HepG2 (cell line): ENCODE results near the gene PBLD. TPM values are rescaled to one million over a fixed set of nuclear protein-coding genes. Genes with fewer than 3 reads are reported as not detected.

ENCODE experiments used
- ATAC-seq: fragments of 200-7000 bp; cut with Tn5 transposase; 3 replicates; pipeline ENCODE4 v1.9.1; 2020; ENCODE audit warnings: mild to moderate bottlenecking, moderate library complexity
- Bru-seq: library from RNA; stranded (reverse); fragments of 400-500 nt; gene quantifications from one replicate; lab custom pipeline; 2021; lab: Mats Ljungman, UMichigan
- BruChase-seq, 2 experiments: library from RNA; stranded (reverse); fragments of 400-500 nt; gene quantifications; one replicate each; lab custom pipeline; 2021; lab: Mats Ljungman, UMichigan
- BruUV-seq: library from RNA; stranded (reverse); fragments of 400-500 nt; replicated peaks from 2 replicates; lab custom pipeline; 2021; lab: Mats Ljungman, UMichigan
- CTCF ChIA-PET: fragments of 300-600 bp; formaldehyde crosslinking; extraction: SDS; loops from one replicate; lab custom pipeline; 2021; ENCODE audit warnings: low total read pairs, inconsistent platforms, low intra/inter-chr PET ratio; lab: Yijun Ruan, JAX
- POLR2A ChIA-PET: fragments of 350-600 bp; sonication (Branson Sonifier 250); formaldehyde crosslinking; loops from one replicate; lab custom pipeline; 2020; ENCODE audit warnings: antibody characterized with exemption, inconsistent platforms; lab: Yijun Ruan, JAX
- DNase-seq: peaks from one replicate; pipeline ENCODE4 v3.0.0-alpha.2; 2015; ENCODE audit warnings: low spot score
- FAIRE-seq: peaks from 3 replicates; lab custom pipeline; 2011; peaks lifted over from hg19 to GRCh38; lab: Jason Lieb, UNC
- H2AFZ ChIP-seq: one replicate; pipeline ENCODE4 v1.6.1; 2011; ENCODE audit warnings: low read length, inconsistent platforms
- H3K27ac ChIP-seq: fragments of 300-600 bp; 3 replicates; pipeline ENCODE4 v1.8.0; 2011; ENCODE audit warnings: mixed run types, mild to moderate bottlenecking, mixed read lengths, low read length, inconsistent platforms; ENCODE audit not compliant: insufficient read depth; ENCODE audit errors: extremely low read length
- H3K27me3 ChIP-seq, 2 experiments: fragments of 200-600 bp in 1 of 2; 2 replicates in 1 of 2; 3 replicates in 1 of 2; pipeline versions ENCODE4 v1.6.0 to v1.8.0; 2011; ENCODE audit warnings: low read length in 2 of 2, mild to moderate bottlenecking in 2 of 2, moderate library complexity in 2 of 2, inconsistent platforms in 1 of 2; ENCODE audit not compliant: insufficient read depth in 2 of 2, control insufficient read depth in 1 of 2
- H3K36me3 ChIP-seq, 2 experiments: fragments of 200-600 bp in 1 of 2; replicated peaks in 1 of 2; 2 replicates in 1 of 2; 3 replicates in 1 of 2; pipeline versions ENCODE4 v1.5.1 to v1.8.0; 2011; ENCODE audit warnings: low read length in 2 of 2, inconsistent platforms in 1 of 2; ENCODE audit not compliant: insufficient read depth in 2 of 2, control insufficient read depth in 1 of 2
- H3K4me1 ChIP-seq: 2 replicates; pipeline ENCODE4 v1.5.1; 2012; ENCODE audit warnings: low read length, inconsistent platforms; ENCODE audit not compliant: insufficient read depth
- H3K4me2 ChIP-seq: 2 replicates; pipeline ENCODE4 v1.6.0; 2011; ENCODE audit warnings: low read depth, low read length, inconsistent platforms
- H3K4me3 ChIP-seq, 3 experiments: fragments of 200-600 bp in 1 of 3; sonication (generic), shearing (Covaris generic) in 1 of 3; replicated peaks in 1 of 3; 2 replicates each; pipeline ENCODE4 v1.5.1; 2011 to 2016; ENCODE audit warnings: low read length in 3 of 3, inconsistent platforms in 2 of 3, low read depth in 2 of 3, mild to moderate bottlenecking in 2 of 3, control low read depth in 1 of 3, mixed read lengths in 1 of 3; ENCODE audit not compliant: insufficient read depth in 1 of 3
- H3K79me2 ChIP-seq: one replicate; pipeline ENCODE4 v1.6.1; 2011; ENCODE audit warnings: low read length, inconsistent platforms; ENCODE audit not compliant: insufficient read depth
- H3K9ac ChIP-seq: 2 replicates; pipeline ENCODE4 v1.6.0; 2011; ENCODE audit warnings: mild to moderate bottlenecking, low read depth, low read length, inconsistent platforms; ENCODE audit not compliant: insufficient read depth
- H3K9me3 ChIP-seq: 2 replicates; pipeline ENCODE4 v1.5.1; 2012; ENCODE audit warnings: mild to moderate bottlenecking, low read length
- H4K20me1 ChIP-seq: 2 replicates; pipeline ENCODE4 v1.6.0; 2011; ENCODE audit warnings: inconsistent platforms, mild to moderate bottlenecking, low read length, moderate library complexity; ENCODE audit not compliant: insufficient read depth
- ATF7 ChIP-seq, 2 experiments: fragments of 450-650 bp in 1 of 2; sonication (generic) in 1 of 2; formaldehyde crosslinking in 1 of 2; IDR thresholded peaks; 2 replicates each; pipeline versions ENCODE4 v1.4.0 to v1.6.1; 2016 to 2020; ENCODE audit warnings: antibody characterized with exemption in 1 of 2, mild to moderate bottlenecking in 1 of 2, missing genetic modification reagents in 1 of 2
- CBFB ChIP-seq: sonication (generic); formaldehyde crosslinking; IDR thresholded peaks from 2 replicates; pipeline ENCODE4 v1.4.0; 2020; ENCODE audit warnings: missing genetic modification reagents
- CEBPB ChIP-seq: IDR thresholded peaks from 2 replicates; pipeline ENCODE4 v1.6.1; 2011; ENCODE audit warnings: low read depth, low read length, improper control_type of control experiment, borderline replicate concordance
- CENPX ChIP-seq: sonication (generic); formaldehyde crosslinking; IDR thresholded peaks from 2 replicates; pipeline ENCODE4 v1.9.0; 2021; ENCODE audit warnings: mild to moderate bottlenecking, missing genetic modification reagents, moderate library complexity
- DMTF1 ChIP-seq: sonication (generic); formaldehyde crosslinking; IDR thresholded peaks from 2 replicates; pipeline ENCODE4 v1.4.0; 2020; ENCODE audit warnings: mild to moderate bottlenecking, missing genetic modification reagents
- EEA1 ChIP-seq: sonication (generic); formaldehyde crosslinking; IDR thresholded peaks from 2 replicates; pipeline ENCODE4 v1.5.1; 2020; ENCODE audit warnings: mild to moderate bottlenecking, missing genetic modification reagents, borderline replicate concordance
- EHMT2 ChIP-seq: fragments of 200-600 bp; sonication (generic); IDR thresholded peaks from 2 replicates; pipeline ENCODE4 v1.7.0; 2017; ENCODE audit warnings: antibody characterized with exemption, low read depth, low read length, borderline replicate concordance
- GTF3A ChIP-seq: sonication (generic); formaldehyde crosslinking; conservative IDR thresholded peaks from 2 replicates; pipeline ENCODE4 v1.4.0; 2020; ENCODE audit warnings: mild to moderate bottlenecking, missing genetic modification reagents
- JUN ChIP-seq: sonication (generic); formaldehyde crosslinking; IDR thresholded peaks from 2 replicates; pipeline ENCODE4 v1.4.0; 2020; ENCODE audit warnings: mild to moderate bottlenecking, missing genetic modification reagents
- KMT2A ChIP-seq: sonication (generic); formaldehyde crosslinking; IDR thresholded peaks from 2 replicates; pipeline ENCODE4 v1.4.0; 2020; ENCODE audit warnings: missing genetic modification reagents
- ONECUT2 ChIP-seq: sonication (generic); formaldehyde crosslinking; IDR thresholded peaks from 2 replicates; pipeline ENCODE4 v1.4.0; 2020; ENCODE audit warnings: missing genetic modification reagents
- POLR2G ChIP-seq: fragments of 200-400 bp; formaldehyde crosslinking; IDR thresholded peaks from 2 replicates; pipeline ENCODE4 v1.6.1; 2018; ENCODE audit warnings: mild to moderate bottlenecking, low read depth, low read length, moderate library complexity
- TSC22D2 ChIP-seq: sonication (generic); formaldehyde crosslinking; IDR thresholded peaks from 2 replicates; pipeline ENCODE4 v1.5.1; 2020; ENCODE audit warnings: missing genetic modification reagents, mild to moderate bottlenecking, borderline replicate concordance
- ZNF350 ChIP-seq: sonication (generic); formaldehyde crosslinking; IDR thresholded peaks from 2 replicates; pipeline ENCODE4 v1.4.0; 2020; ENCODE audit warnings: mild to moderate bottlenecking, low read depth, missing genetic modification reagents, borderline replicate concordance
- ZNF766 ChIP-seq: sonication (generic); formaldehyde crosslinking; IDR thresholded peaks from 2 replicates; pipeline ENCODE4 v1.5.0; 2020; ENCODE audit warnings: missing genetic modification reagents, borderline replicate concordance
- WGBS: methylation state at CpG from one replicate; pipeline ENCODE4 v1.1.6; 2017; ENCODE audit warnings: low lambda C conversion rate; 5-methylcytosine and 5-hydroxymethylcytosine counted together
- in situ Hi-C: cut with HindIII; loops from 2 replicates; pipeline ENCODE4 v1.10.0; 2017; ENCODE audit warnings: low pct_unique_long_range_greater_than_20kb; ENCODE audit not compliant: extremely low pct_ligation_motif_present
- intact Hi-C: fragments of 100-400 bp; cut with micrococcal nuclease; formaldehyde crosslinking; loops from one replicate; pipeline ENCODE4 v1.10.0; 2022; ENCODE audit not compliant: unreplicated experiment
- long read RNA-seq, 2 experiments: library from RNA in 1 of 2; library from polyadenylated mRNA in 1 of 2; stranded (forward) in 1 of 2; unstranded in 1 of 2; transcript quantifications; one replicate each; pipeline ENCODE4 v2.0.0, GENCODE V29; 2019 to 2022
- polyA minus RNA-seq, 3 experiments: library from RNA; depleted of rRNA, polyadenylated mRNA; stranded (reverse); fragments of >200 nt; gene quantifications; 2 replicates each; pipeline ENCODE4 v1.2.3, GENCODE V29; 2011; ENCODE audit warnings: low replicate concordance in 1 of 3
- polyA plus RNA-seq, 8 experiments: library from polyadenylated mRNA; depleted of rRNA in 3 of 8; stranded (reverse) in 7 of 8; unstranded in 1 of 8; fragments of >200 nt; fragmentation: Illumina TruSeq in 4 of 8; extraction: Trizol in 4 of 8; gene quantifications; 2 replicates each; pipeline versions ENCODE4 v1.2.1 to v1.2.3, GENCODE V29; 2011 to 2016; ENCODE audit warnings: low read depth in 4 of 8, missing spikeins in 1 of 8, mixed read lengths in 1 of 8; ENCODE audit not compliant: insufficient read depth in 1 of 8
- total RNA-seq, 5 experiments: library from RNA; depleted of rRNA; stranded (reverse); fragments of >200 nt; fragmentation: Illumina TruSeq; extraction: Trizol; gene quantifications; 2 replicates each; pipeline ENCODE4 v1.2.3, GENCODE V29; 2016; ENCODE audit warnings: low read depth in 1 of 5

PBLD gene
- 3.0 and 3.1 TPM in 2 replicates for total RNA-seq (2016; rRNA removed; fragmentation: Illumina TruSeq; extraction: Trizol)
- total RNA-seq (2016; cell fraction: cytosol; rRNA removed; fragmentation: Illumina TruSeq; extraction: Trizol; ENCODE audit: low read depth), result 1.4 and 2.3 TPM in 2 replicates
- 2.8 and 3.6 TPM in 2 replicates for total RNA-seq (2016; cell fraction: insoluble cytoplasmic fraction; rRNA removed; fragmentation: Illumina TruSeq; extraction: Trizol)
- 2.1 and 2.4 TPM in 2 replicates for total RNA-seq (2016; cell fraction: membrane; rRNA removed; fragmentation: Illumina TruSeq; extraction: Trizol)
- 2.8 and 4.0 TPM in 2 replicates for total RNA-seq (2016; cell fraction: nucleus; rRNA removed; fragmentation: Illumina TruSeq; extraction: Trizol)
- polyA plus RNA-seq (2011; rRNA removed), result 0.42 and 0.52 TPM in 2 replicates
- 0.16 and 0.24 TPM in 2 replicates for polyA plus RNA-seq (2011; cell fraction: cytosol; rRNA removed)
- polyA plus RNA-seq (2011; cell fraction: nucleus; rRNA removed), result 0.76 and 0.97 TPM in 2 replicates
- polyA plus RNA-seq (2012), result 1.3 and 3.0 TPM in 2 replicates
- polyA plus RNA-seq (2016; cell fraction: cytosol; fragmentation: Illumina TruSeq; extraction: Trizol; ENCODE audit: low read depth), result 1.1 and 1.2 TPM in 2 replicates
- 3.5 TPM in 2 replicates for polyA plus RNA-seq (2016; cell fraction: insoluble cytoplasmic fraction; fragmentation: Illumina TruSeq; extraction: Trizol; ENCODE audit: low read depth)
- polyA plus RNA-seq (2016; cell fraction: membrane; fragmentation: Illumina TruSeq; extraction: Trizol; ENCODE audit: low read depth), result 1.2 and 1.4 TPM in 2 replicates
- 2.5 and 4.3 TPM in 2 replicates for polyA plus RNA-seq (2016; cell fraction: nucleus; fragmentation: Illumina TruSeq; extraction: Trizol; ENCODE audit: insufficient read depth, low read depth)
- 0.56 and 0.76 TPM in 2 replicates for polyA minus RNA-seq (2011; rRNA and poly(A)+ RNA removed; ENCODE audit: low replicate concordance)
- 0.59 and 0.62 TPM in 2 replicates for polyA minus RNA-seq (2011; cell fraction: cytosol; rRNA and poly(A)+ RNA removed)
- 0.90 and 1.5 TPM in 2 replicates for polyA minus RNA-seq (2011; cell fraction: nucleus; rRNA and poly(A)+ RNA removed)
- percentile 41 among the genes with signal in this experiment for Bru-seq, nascent RNA
- BruChase-seq, experiment 1, labeled RNA remaining after a 6-hour chase, result percentile 39 among the genes with signal in this experiment
- BruChase-seq, experiment 2, labeled RNA remaining after a 2-hour chase, result percentile 41 among the genes with signal in this experiment
- long read RNA-seq, experiment 1, partial matches to known transcripts, result 2 of 5 reads
- long read RNA-seq, experiment 1, other reads (novel, unspliced or antisense), result 2 of 5 reads
- long read RNA-seq, experiment 2, partial matches to known transcripts, result 0 of 1 reads
- long read RNA-seq, experiment 2, other reads (novel, unspliced or antisense), result 1 of 1 reads

GRCh38 chr10:68332259-68333057 is at the start of gene PBLD:
PBLD (minus strand) TSS chr10:68332928; CDS start chr10:68306844, 26,084 bp downstream.
- Histone ChIP-seq H4K20me1 (peaks cover 46% of the 10 kb centered on the region), H3K79me2 (peaks cover 56% of the 10 kb centered on the region), H3K9ac (peak within 1 kb of the TSS; percentile 98), H3K9me3 (no peaks in the 10 kb centered on the region), H3K4me3 (peak within 1 kb of the TSS; percentile 90 to 98 (median 98)), H3K27ac (peak within 1 kb of the TSS; percentile 95), H3K4me1 (peaks cover 58% of the 10 kb centered on the region), H3K4me2 (peak within 1 kb of the TSS; percentile 79), H3K27me3 (no peaks in the 10 kb centered on the region; a peak in 1 of 5 replicates), H3K36me3 (peaks cover 0 to 2% of the 10 kb centered on the region in 2 experiments; a peak in 2 of 5 replicates), H2AFZ (no peak within 1 kb of the TSS)
- in situ Hi-C loops (no loop called here), intact Hi-C loops (no loop called here)
- CTCF ChIA-PET, result no interaction called here
- POLR2A ChIA-PET, result interaction anchor here (0.6 to 2.1 kb wide), 22 partner anchors 10 to 544 kb away, joined by 3 to 10 read pairs (median 4); partner anchors contain the start of genes ATOH7, CCAR1, DNAJC12 and RUFY2
- under 1% methylated on average over 35 of the region's 51 CpGs for WGBS
- BruUV-seq, result no TSS peak
- DNase-seq (peak; percentile 71), ATAC-seq (peak; percentile 61), FAIRE-seq (no peak)
- TF ChIP-seq KMT2A, result peak; percentile 29; the same call in 1 of the 2 replicates
- no peak for TF ChIP-seq ZNF766 (CRISPR knock-in tag)
- TF ChIP-seq TSC22D2 (CRISPR knock-in tag), result no peak
- no peak for TF ChIP-seq EEA1 (CRISPR knock-in tag)
- no peak for TF ChIP-seq CEBPB
- TF ChIP-seq ONECUT2 (CRISPR knock-in tag), result no peak
- TF ChIP-seq POLR2G, result peak; percentile 40; the same call in 1 of the 2 replicates
- TF ChIP-seq ATF7 (IDR thresholded peaks at IDR 0.05), result no peak
- no peak for TF ChIP-seq ATF7 (CRISPR knock-in tag; IDR thresholded peaks at IDR 0.05)
- TF ChIP-seq DMTF1 (CRISPR knock-in tag), result no peak
- peak; percentile 54; the same call in 1 of the 2 replicates for TF ChIP-seq CBFB (CRISPR knock-in tag)
- no peak for TF ChIP-seq GTF3A (CRISPR knock-in tag)
- TF ChIP-seq JUN (CRISPR knock-in tag), result no peak
- no peak for TF ChIP-seq CENPX (CRISPR knock-in tag)
- TF ChIP-seq EHMT2, result no peak
- TF ChIP-seq ZNF350 (CRISPR knock-in tag), result no peak
